A673 (cell line): ENCODE data around the gene S100A10. TPM values are rescaled to one million over a fixed set of nuclear protein-coding genes. Genes with fewer than 3 reads are reported as not detected.

Experiments used
- BruUV-seq: library from RNA; stranded (reverse); fragments of 400-500 nt; replicated peaks from 2 replicates; lab custom pipeline; 2021; lab: Mats Ljungman, UMichigan
- CTCF ChIA-PET: fragments of 300-600 bp; sonication (Branson Sonifier 250); formaldehyde crosslinking; loops from one replicate; lab custom pipeline; 2022; ENCODE audit warnings: antibody characterized with exemption; lab: Charles Lee
- POLR2A ChIA-PET: fragments of 300-600 bp; sonication (Branson Sonifier 250); formaldehyde crosslinking; loops from one replicate; lab custom pipeline; 2022; ENCODE audit warnings: antibody characterized with exemption; ENCODE audit not compliant: low non-redundant PET; lab: Charles Lee
- DNase-seq: peaks from one replicate; pipeline ENCODE4 v3.0.0-alpha.2; 2015; ENCODE audit warnings: low spot score
- H3K27ac ChIP-seq: fragments of 200-600 bp; sonication (generic); 2 replicates; pipeline ENCODE4 v1.5.1; 2016; ENCODE audit warnings: mixed run types, low read depth, mild to moderate bottlenecking, mixed read lengths, antibody characterized with exemption, low read length; ENCODE audit not compliant: poor library complexity, severe bottlenecking
- H3K27me3 ChIP-seq: fragments of 200-600 bp; sonication (generic); replicated peaks from 2 replicates; pipeline ENCODE4 v1.6.1; 2017; ENCODE audit warnings: mixed run types, low read depth, mild to moderate bottlenecking, mixed read lengths, antibody characterized with exemption, low read length; ENCODE audit not compliant: insufficient read depth, poor library complexity
- H3K36me3 ChIP-seq: fragments of 200-600 bp; sonication (generic); 2 replicates; pipeline ENCODE4 v1.6.1; 2016; ENCODE audit warnings: mixed run types, mild to moderate bottlenecking, mixed read lengths, antibody characterized with exemption, low read length; ENCODE audit not compliant: insufficient read depth, poor library complexity, severe bottlenecking
- H3K4me1 ChIP-seq: fragments of 200-600 bp; sonication (generic); 2 replicates; pipeline ENCODE4 v1.6.1; 2017; ENCODE audit warnings: mixed run types, mild to moderate bottlenecking, mixed read lengths, antibody characterized with exemption, low read length; ENCODE audit not compliant: insufficient read depth, poor library complexity, severe bottlenecking
- H3K4me3 ChIP-seq: fragments of 200-600 bp; sonication (generic); 2 replicates; pipeline ENCODE4 v1.5.1; 2016; ENCODE audit warnings: low read depth, mixed run types, mild to moderate bottlenecking, mixed read lengths, low read length; ENCODE audit not compliant: poor library complexity, severe bottlenecking
- H3K9me3 ChIP-seq: fragments of 200-600 bp; sonication (generic); 2 replicates; pipeline ENCODE4 v1.6.1; 2016; ENCODE audit warnings: mixed run types, low read depth, mild to moderate bottlenecking, mixed read lengths, antibody characterized with exemption, low read length; ENCODE audit not compliant: poor library complexity, severe bottlenecking
- CTCF ChIP-seq: fragments of 300-800, 200-600 bp; sonication (generic); conservative IDR thresholded peaks from 2 replicates; pipeline ENCODE4 v1.5.1; 2017; ENCODE audit warnings: low read depth, mild to moderate bottlenecking, antibody characterized with exemption, low read length, moderate library complexity, mixed read lengths
- EZH2 ChIP-seq: fragments of 200-600 bp; sonication (generic); IDR thresholded peaks from 2 replicates; pipeline ENCODE4 v1.6.1; 2017; ENCODE audit warnings: borderline replicate concordance, low read depth, mild to moderate bottlenecking, mixed read lengths, antibody characterized with exemption, low read length; ENCODE audit not compliant: poor library complexity, severe bottlenecking
- intact Hi-C: fragments of 100-400 bp; cut with micrococcal nuclease; formaldehyde crosslinking; loops from one replicate; pipeline ENCODE4 v1.10.0; 2022; ENCODE audit not compliant: unreplicated experiment
- total RNA-seq: library from RNA; stranded (reverse); gene quantifications from 2 replicates; pipeline ENCODE4 v1.2.3, GENCODE V29; 2021

The S100A10 gene
- total RNA-seq, 1 experiment from 2014 or later: 42.4 TPM

GRCh38 chr1:152035539-152036266 is 42.0 kb upstream of the S100A10 start:
- Histone ChIP-seq H3K9me3 (no peaks in the 10 kb centered on the region), H3K4me1 (peaks cover 29% of the 10 kb centered on the region), H3K27me3 (peaks cover 7% of the 10 kb centered on the region), H3K36me3 (peaks cover 23% of the 10 kb centered on the region), H3K27ac (peak overlapping the region; percentile 76), H3K4me3 (peak overlapping the region; percentile 57)
- POLR2A ChIA-PET: interaction anchor here (0.5 to 0.7 kb wide), 2 partner anchors 224 to 240 kb away, joined by 3 to 4 read pairs; no protein-coding TSS in a partner anchor
- BruUV-seq: no TSS peak
- CTCF ChIA-PET: interaction anchor here (1.6 kb wide), 1 partner anchor 21 kb away, joined by 3 read pairs; no protein-coding TSS in a partner anchor
- intact Hi-C loops: no loop called here
- no peak for TF ChIP-seq EZH2
- no peak for TF ChIP-seq CTCF
- peak; percentile 68 for DNase-seq

GRCh38 chr1:152034654-152035538 is 41.2 kb upstream of the S100A10 start:
- TF ChIP-seq CTCF (peak; percentile 83), EZH2 (no peak)

DNA sequence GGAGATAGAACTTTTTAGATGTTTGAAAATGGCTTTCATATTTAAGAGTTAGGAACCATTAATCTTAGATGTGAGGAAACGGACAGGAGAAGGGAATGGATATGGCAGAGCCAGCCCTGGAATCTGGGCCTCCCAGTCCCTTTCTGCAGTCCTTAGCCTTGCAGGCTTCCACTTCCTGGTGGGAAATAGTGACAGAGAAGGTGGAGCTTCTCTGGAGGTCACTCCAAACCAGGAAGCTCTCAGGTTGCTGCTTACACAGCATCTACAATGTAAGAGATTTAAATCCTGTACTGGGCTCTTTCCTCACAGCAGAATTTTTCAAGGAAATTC is 40.6 kb upstream of the S100A10 start:
- DNase-seq: no peak
- POLR2A ChIA-PET: interaction anchor here (0.6 kb wide), 1 partner anchor 17 kb away, joined by 9 read pairs; no protein-coding TSS in a partner anchor
- Histone ChIP-seq H3K9me3 (no peaks in the 10 kb centered on the region), H3K36me3 (peaks cover 23% of the 10 kb centered on the region), H3K4me1 (peaks cover 33% of the 10 kb centered on the region), H3K4me3 (peak overlapping the region; percentile 57), H3K27ac (peak overlapping the region; percentile 76), H3K27me3 (no peaks in the 10 kb centered on the region)
- no TSS peak for BruUV-seq
- intact Hi-C loops: no loop called here
- no peak for TF ChIP-seq EZH2
- TF ChIP-seq CTCF: no peak
- CTCF ChIA-PET: interaction anchor here (0.6 to 1.6 kb wide), 5 partner anchors 11 to 99 kb away, joined by 3 to 6 read pairs (median 3); no protein-coding TSS in a partner anchor

More at GRCh38 chr1:152034654-152035538, 41.2 kb upstream of the S100A10 start:
- peak overlapping the region; percentile 57 for H3K4me3 ChIP-seq
- no peaks in the 10 kb centered on the region for H3K9me3 ChIP-seq
- H3K36me3 ChIP-seq: peaks cover 23% of the 10 kb centered on the region
- intact Hi-C loops: no loop called here
- peaks cover 29% of the 10 kb centered on the region for H3K4me1 ChIP-seq
- BruUV-seq: no TSS peak
- H3K27me3 ChIP-seq: no peaks in the 10 kb centered on the region
- ChIA-PET CTCF (interaction anchor here (0.6 to 1.6 kb wide), 6 partner anchors 11 to 99 kb away, joined by 3 to 6 read pairs (median 3); no protein-coding TSS in a partner anchor), POLR2A (interaction anchor here (0.5 to 0.7 kb wide), 3 partner anchors 17 to 615 kb away, joined by 3 to 9 read pairs (median 3); no protein-coding TSS in a partner anchor)
- peak overlapping the region; percentile 76 for H3K27ac ChIP-seq
- DNase-seq: peak; percentile 88
